SH-SY5Y (cell line): ENCODE data around the gene SUN2.

ENCODE experiments used
- GATA2 ChIP-seq: IDR thresholded peaks from 2 replicates; pipeline ENCODE4 v1.6.1; 2011; ENCODE audit warnings: mild to moderate bottlenecking, low read depth, low read length
- GATA3 ChIP-seq: IDR thresholded peaks from 2 replicates; pipeline ENCODE4 v1.6.1; 2011; ENCODE audit warnings: low read depth, mild to moderate bottlenecking, low read length, moderate library complexity

GRCh38 chr22:38792833-38793232 is 37.0 kb upstream of the SUN2 start:
- TF ChIP-seq GATA2: no peak
- no peak for TF ChIP-seq GATA3
